Skin epidermis (tissue), 12 donors: ENCODE data around the gene RFC4.

Experiments used
- H3K27ac ChIP-seq, 21 experiments: fragments of 200-600 bp; sonication (generic) in 11 of 21; one replicate each; pipeline ENCODE4 v1.5.0; 2020; ENCODE audit warnings: mild to moderate bottlenecking in 3 of 21, inconsistent platforms in 2 of 21, moderate library complexity in 2 of 21
- H3K4me3 ChIP-seq, 7 experiments: fragments of 200-600 bp; sonication (generic) in 2 of 7; one replicate each; pipeline ENCODE4 v1.5.0; 2020; ENCODE audit warnings: inconsistent platforms in 2 of 7, mild to moderate bottlenecking in 2 of 7, moderate library complexity in 1 of 7

The RFC4 gene

GRCh38 chr3:186759231-186759930 is 46.9 kb downstream of the RFC4 start:
- Histone ChIP-seq H3K4me3 (no peak overlapping the region), H3K27ac (no peak overlapping the region)

- H3K4me3 ChIP-seq: no peak overlapping the region
- H3K27ac ChIP-seq: no peak overlapping the region
Measured at GRCh38 chr3:186757686-186758220, 48.5 kb downstream of the RFC4 start.

GRCh38 chr3:186757214-186757613 is 49.1 kb downstream of the RFC4 start:
- Histone ChIP-seq H3K27ac (no peak overlapping the region), H3K4me3 (no peak overlapping the region)

- H3K27ac ChIP-seq: no peak overlapping the region
Measured at GRCh38 chr3:186754871-186755270, 51.4 kb downstream of the RFC4 start.

GRCh38 chr3:186754006-186754405 is 52.3 kb downstream of the RFC4 start:
- H3K4me3 ChIP-seq: no peak overlapping the region
- no peak overlapping the region for H3K27ac ChIP-seq

More at GRCh38 chr3:186754871-186755270, 51.4 kb downstream of the RFC4 start:
- H3K4me3 ChIP-seq: no peak overlapping the region

GRCh38 chr3:186751480-186751879 is 54.8 kb downstream of the RFC4 start:
- H3K4me3 ChIP-seq: no peak overlapping the region
- H3K27ac ChIP-seq: no peak overlapping the region

GRCh38 chr3:186750316-186750715 is 56.0 kb downstream of the RFC4 start:
- Histone ChIP-seq H3K4me3 (no peak overlapping the region), H3K27ac (no peak overlapping the region)

GRCh38 chr3:186746008-186746407 is 60.3 kb downstream of the RFC4 start:
- no peak overlapping the region for H3K27ac ChIP-seq
- H3K4me3 ChIP-seq: no peak overlapping the region

GRCh38 chr3:186743666-186744065 is 62.6 kb downstream of the RFC4 start:
- Histone ChIP-seq H3K4me3 (no peak overlapping the region), H3K27ac (no peak overlapping the region)

- Histone ChIP-seq H3K27ac (no peak overlapping the region), H3K4me3 (no peak overlapping the region)
Measured at GRCh38 chr3:186742618-186743380, 63.5 kb downstream of the RFC4 start.
